ENCODE measurements around the gene PHACTR1. TPM values are rescaled to one million over a fixed set of nuclear protein-coding genes. Genes with fewer than 3 reads are reported as not detected.

PHACTR1 gene
- total RNA-seq, 1 donor from 2014 or later = 2.2 TPM

GRCh38 chr6:13305791-13306190 is 589.2 kb downstream of the PHACTR1 start:
- no peak for TF ChIP-seq CTCF (IDR thresholded peaks at IDR 0.05; ENCODE audit: insufficient read depth, low read length, poor library complexity, severe bottlenecking)
- Histone ChIP-seq H3K36me3 (ENCODE audit: control insufficient read depth, insufficient read depth, low read length) (peaks cover 2% of the 10 kb centered on the region), H3K4me3 (ENCODE audit: low read depth, low read length) (no peak overlapping the region), H3K27me3 (ENCODE audit: control insufficient read depth, insufficient read depth, low read length) (no peaks in the 10 kb centered on the region)
- no peak for DNase-seq (ENCODE audit: low read depth)

- TF ChIP-seq CTCF (IDR thresholded peaks at IDR 0.05; ENCODE audit: insufficient read depth, low read length, poor library complexity, severe bottlenecking) = no peak
- Histone ChIP-seq H3K27me3 (ENCODE audit: control insufficient read depth, insufficient read depth, low read length) (no peaks in the 10 kb centered on the region), H3K4me3 (ENCODE audit: low read depth, low read length) (no peak overlapping the region), H3K36me3 (ENCODE audit: control insufficient read depth, insufficient read depth, low read length) (no peaks in the 10 kb centered on the region)
- DNase-seq (ENCODE audit: low read depth) = no peak
Measured at GRCh38 chr6:13307508-13307995, 591.0 kb downstream of the PHACTR1 start.

- no peaks in the 10 kb centered on the region for H3K36me3 ChIP-seq (ENCODE audit: control insufficient read depth, insufficient read depth, low read length)
- no peaks in the 10 kb centered on the region for H3K27me3 ChIP-seq (ENCODE audit: control insufficient read depth, insufficient read depth, low read length)
- no peak for TF ChIP-seq CTCF (IDR thresholded peaks at IDR 0.05; ENCODE audit: insufficient read depth, low read length, poor library complexity, severe bottlenecking)
Measured at GRCh38 chr6:13308332-13308731, 591.8 kb downstream of the PHACTR1 start.

GRCh38 chr6:13311155-13311554 is 594.6 kb downstream of the PHACTR1 start:
- no peak overlapping the region for H3K4me3 ChIP-seq (ENCODE audit: low read depth, low read length)
- peaks cover 2% of the 10 kb centered on the region for H3K36me3 ChIP-seq (ENCODE audit: control insufficient read depth, insufficient read depth, low read length)

More at GRCh38 chr6:13308332-13308731, 591.8 kb downstream of the PHACTR1 start:
- H3K4me3 ChIP-seq (ENCODE audit: low read depth, low read length) = no peak overlapping the region
- no peak for DNase-seq (ENCODE audit: low read depth)

GRCh38 chr6:13314806-13315205 is 598.2 kb downstream of the PHACTR1 start:
- TF ChIP-seq CTCF (IDR thresholded peaks at IDR 0.05; ENCODE audit: insufficient read depth, low read length, poor library complexity, severe bottlenecking) = no peak
- Histone ChIP-seq H3K36me3 (ENCODE audit: control insufficient read depth, insufficient read depth, low read length) (peaks cover 2% of the 10 kb centered on the region), H3K4me3 (ENCODE audit: low read depth, low read length) (no peak overlapping the region), H3K27me3 (ENCODE audit: control insufficient read depth, insufficient read depth, low read length) (no peaks in the 10 kb centered on the region)
- DNase-seq (ENCODE audit: low read depth) = no peak

More at GRCh38 chr6:13311155-13311554, 594.6 kb downstream of the PHACTR1 start:
- H3K27me3 ChIP-seq (ENCODE audit: control insufficient read depth, insufficient read depth, low read length) = no peaks in the 10 kb centered on the region
- DNase-seq (ENCODE audit: low read depth) = no peak
- no peak for TF ChIP-seq CTCF (IDR thresholded peaks at IDR 0.05; ENCODE audit: insufficient read depth, low read length, poor library complexity, severe bottlenecking)

GRCh38 chr6:13315896-13316295 is 599.3 kb downstream of the PHACTR1 start:
- H3K36me3 ChIP-seq (ENCODE audit: control insufficient read depth, insufficient read depth, low read length) = peaks cover 2% of the 10 kb centered on the region
- H3K27me3 ChIP-seq (ENCODE audit: control insufficient read depth, insufficient read depth, low read length) = no peaks in the 10 kb centered on the region
- TF ChIP-seq CTCF (IDR thresholded peaks at IDR 0.05; ENCODE audit: insufficient read depth, low read length, poor library complexity, severe bottlenecking) = no peak
- no peak for DNase-seq (ENCODE audit: low read depth)
- H3K4me3 ChIP-seq (ENCODE audit: low read depth, low read length) = no peak overlapping the region
